HL-60/S4 (cell line): ENCODE measurements around the gene ISM1.
"Not testable (repeated sequence)": the region's sequence is repeated elsewhere in the genome, so short reads cannot be mapped to it uniquely, and the experiment has no call there.

Source experiments
- in situ Hi-C: fragments of 300-500 bp; cut with MboI; formaldehyde crosslinking; loops from 2 replicates; pipeline ENCODE4 v1.14.3; 2022; ENCODE audit warnings: low sequenced_read_pairs

Gene ISM1

GRCh38 chr20:13221313-13221672 lies 219 bp downstream of the ISM1 start:
- in situ Hi-C loops: no loop called here

- in situ Hi-C loops: no loop called here
Observed at GRCh38 chr20:13221673-13222318, 722 bp downstream of the ISM1 start.

- in situ Hi-C loops: no loop called here
Observed at GRCh38 chr20:13222319-13222716, 1.2 kb downstream of the ISM1 start.

GRCh38 chr20:13223736-13224520 lies 2.9 kb downstream of the ISM1 start:
- in situ Hi-C loops: no loop called here

GRCh38 chr20:13226367-13226766 lies 5.3 kb downstream of the ISM1 start:
- in situ Hi-C loops: no loop called here

GRCh38 chr20:13228771-13229170 lies 7.7 kb downstream of the ISM1 start:
- in situ Hi-C loops: no loop called here

- in situ Hi-C loops: no loop called here
Observed at GRCh38 chr20:13229538-13229937, 8.5 kb downstream of the ISM1 start.

- in situ Hi-C loops: no loop called here
Observed at GRCh38 chr20:13231031-13231752, 10.1 kb downstream of the ISM1 start.

- in situ Hi-C loops: no loop called here
Observed at GRCh38 chr20:13232999-13233398, 11.9 kb downstream of the ISM1 start.

- in situ Hi-C loops: no loop called here
Observed at GRCh38 chr20:13234961-13235360, 13.9 kb downstream of the ISM1 start.

GRCh38 chr20:13236360-13236759 lies 15.3 kb downstream of the ISM1 start:
- in situ Hi-C loops: not testable (repeated sequence)

GRCh38 chr20:13236990-13237720 lies 16.1 kb downstream of the ISM1 start:
- in situ Hi-C loops: no loop called here

GRCh38 chr20:13238001-13238653 lies 17.1 kb downstream of the ISM1 start:
- in situ Hi-C loops: no loop called here

GRCh38 chr20:13243826-13244376 lies 22.8 kb downstream of the ISM1 start:
- in situ Hi-C loops: no loop called here

GRCh38 chr20:13245250-13245723 lies 24.2 kb downstream of the ISM1 start:
- in situ Hi-C loops: no loop called here

GRCh38 chr20:13249118-13249797 lies 28.2 kb downstream of the ISM1 start:
- in situ Hi-C loops: no loop called here

- in situ Hi-C loops: no loop called here
Observed at GRCh38 chr20:13249798-13250170, 28.7 kb downstream of the ISM1 start.

GRCh38 chr20:13250251-13250650 lies 29.2 kb downstream of the ISM1 start:
- in situ Hi-C loops: no loop called here

- in situ Hi-C loops: no loop called here
Observed at GRCh38 chr20:13251106-13251903, 30.2 kb downstream of the ISM1 start.
